IPS-18c (cell line): ENCODE measurements around the gene ANXA4.
"Not testable (repeated sequence)": the region's sequence is repeated elsewhere in the genome, so short reads cannot be mapped to it uniquely, and the experiment has no call there.

Experiments used
- H3K4me3 ChIP-seq: 2 replicates; pipeline ENCODE4 v1.7.0; 2013; ENCODE audit warnings: low read depth, mild to moderate bottlenecking, low read length, moderate library complexity; ENCODE audit not compliant: insufficient read depth
- H3K9me3 ChIP-seq: one replicate; pipeline ENCODE4 v1.6.1; 2013; ENCODE audit warnings: mild to moderate bottlenecking, low read length, moderate library complexity; ENCODE audit not compliant: control insufficient read depth, insufficient read depth

The ANXA4 gene

DNA sequence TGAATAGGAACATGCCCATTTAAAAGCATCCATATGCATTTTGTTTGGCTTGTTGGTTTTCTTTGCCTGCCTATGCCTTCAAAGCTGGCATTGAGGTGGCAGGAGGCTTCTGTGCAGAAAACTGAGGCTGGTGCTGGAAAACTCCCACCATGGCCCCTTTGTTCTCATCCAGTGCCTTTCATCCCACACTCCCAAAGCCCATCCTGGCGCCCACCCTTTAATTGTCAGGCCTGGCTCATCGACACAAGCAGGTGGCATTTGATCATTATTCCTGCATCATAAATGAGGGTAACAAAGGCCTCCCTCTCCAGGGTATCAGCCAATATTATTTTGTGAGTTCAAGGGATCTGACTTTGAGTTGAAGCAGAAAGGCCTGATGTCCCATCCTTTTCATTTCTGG is 24.7 kb upstream of the ANXA4 start:
- no peak overlapping the region for H3K4me3 ChIP-seq
- no peaks in the 10 kb centered on the region for H3K9me3 ChIP-seq

DNA sequence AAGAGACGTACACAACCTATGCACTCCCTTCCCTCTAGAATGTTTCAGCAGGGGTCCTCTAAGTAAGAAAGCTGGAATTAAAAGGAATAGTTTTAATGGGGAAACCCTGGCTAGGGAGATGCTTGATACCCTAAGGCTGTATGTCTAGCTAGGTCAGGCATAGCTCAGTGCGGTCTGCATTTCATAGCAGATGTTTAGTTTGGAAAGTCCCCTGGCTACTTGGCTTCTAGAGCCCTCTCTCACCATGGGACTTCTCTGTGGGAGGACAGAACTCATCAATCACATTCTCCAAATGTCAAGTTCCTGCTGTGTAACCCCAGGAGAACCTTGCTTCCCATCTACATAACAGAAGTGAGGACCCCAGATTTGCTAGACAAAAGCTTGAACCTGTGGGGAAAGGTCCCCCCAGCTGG is 24.1 kb upstream of the ANXA4 start:
- no peaks in the 10 kb centered on the region for H3K9me3 ChIP-seq
- H3K4me3 ChIP-seq: no peak overlapping the region

DNA sequence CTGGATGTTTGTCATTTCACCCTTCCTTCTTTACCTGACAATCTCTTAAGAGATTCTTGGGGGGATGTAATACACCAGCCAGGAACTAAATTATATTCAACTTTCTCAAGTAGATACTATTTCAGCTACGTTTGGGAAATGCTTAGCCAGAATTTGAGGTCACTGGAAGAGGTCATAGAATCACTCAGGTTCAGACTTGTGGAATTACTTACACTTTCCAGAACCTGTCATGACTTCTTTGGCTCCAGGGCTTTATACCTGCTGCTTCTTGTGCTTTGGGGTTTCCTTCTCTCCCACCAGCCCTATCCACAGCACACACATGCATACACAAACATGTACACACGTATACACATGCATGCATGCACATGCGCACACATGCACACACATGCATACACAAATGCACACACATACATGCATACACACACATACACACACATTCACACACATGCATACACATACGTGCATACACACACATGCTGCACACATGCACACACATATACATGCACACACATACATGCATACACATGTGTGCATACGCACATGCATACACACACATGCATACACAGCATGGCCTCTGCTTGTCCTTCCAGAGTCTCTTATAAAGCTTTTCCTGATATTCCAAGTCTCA is 23.5 kb upstream of the ANXA4 start:
- Histone ChIP-seq H3K9me3 (no peaks in the 10 kb centered on the region), H3K4me3 (no peak overlapping the region)

DNA sequence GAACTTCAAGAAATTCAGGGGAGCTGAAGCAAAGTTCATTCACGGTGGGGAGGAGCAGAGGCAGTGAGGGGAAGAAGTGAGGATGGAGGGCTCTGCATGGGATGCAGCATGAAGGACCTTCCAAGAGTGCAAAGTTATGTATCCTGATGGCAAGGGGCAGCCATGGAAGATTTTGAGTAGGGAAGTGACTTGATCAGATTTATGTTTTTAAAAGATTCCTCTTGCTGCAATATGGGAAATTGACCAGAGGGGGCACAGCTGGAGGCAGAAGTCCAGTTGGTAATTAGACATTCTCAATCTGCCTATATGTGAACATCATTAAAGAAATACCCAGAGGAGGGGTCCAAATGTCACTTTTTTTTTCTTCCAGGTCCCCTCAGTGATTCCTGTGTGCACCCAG is 21.5 kb upstream of the ANXA4 start:
- Histone ChIP-seq H3K4me3 (no peak overlapping the region), H3K9me3 (no peaks in the 10 kb centered on the region)

DNA sequence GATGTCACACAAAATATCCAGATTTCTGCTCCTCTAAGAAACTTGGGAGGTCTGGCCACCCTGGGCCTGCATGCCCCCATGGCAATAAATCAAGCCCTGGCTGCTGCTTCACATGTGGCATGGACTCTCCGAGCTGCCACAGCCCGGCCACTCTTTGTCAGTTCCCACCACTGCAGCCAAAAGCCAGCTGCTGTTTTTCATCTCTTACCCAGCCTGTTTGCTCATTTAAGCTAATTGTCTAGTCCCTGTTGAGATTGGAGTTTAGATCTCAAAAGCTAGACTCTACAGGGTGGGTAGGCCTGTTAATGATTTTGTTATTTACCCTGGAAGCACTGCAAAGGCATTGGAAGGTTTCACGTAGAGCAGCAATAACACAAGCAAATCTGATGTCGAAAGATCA is 20.9 kb upstream of the ANXA4 start:
- no peak overlapping the region for H3K4me3 ChIP-seq
- H3K9me3 ChIP-seq: no peaks in the 10 kb centered on the region

DNA sequence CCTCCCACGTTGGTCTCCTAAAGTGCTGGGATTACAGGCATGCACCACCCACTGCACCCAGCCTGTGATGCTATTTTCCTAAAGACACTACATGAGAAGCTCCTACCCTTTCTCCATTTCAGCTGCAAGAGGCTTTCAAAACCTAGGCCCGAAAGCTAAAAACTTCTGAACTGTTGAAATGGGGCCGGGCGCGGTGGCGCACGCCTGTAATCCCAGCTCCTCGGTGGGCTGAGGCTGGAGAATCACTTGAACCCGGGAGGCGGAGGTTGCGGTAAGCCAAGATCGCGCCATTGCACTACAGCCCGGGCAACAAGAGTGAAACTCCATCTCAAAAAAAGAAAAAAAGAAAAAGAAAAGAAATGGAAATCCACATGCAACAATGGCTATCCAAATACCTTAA is 18.1 kb upstream of the ANXA4 start:
- Histone ChIP-seq H3K4me3 (no peak overlapping the region), H3K9me3 (no peaks in the 10 kb centered on the region)

DNA sequence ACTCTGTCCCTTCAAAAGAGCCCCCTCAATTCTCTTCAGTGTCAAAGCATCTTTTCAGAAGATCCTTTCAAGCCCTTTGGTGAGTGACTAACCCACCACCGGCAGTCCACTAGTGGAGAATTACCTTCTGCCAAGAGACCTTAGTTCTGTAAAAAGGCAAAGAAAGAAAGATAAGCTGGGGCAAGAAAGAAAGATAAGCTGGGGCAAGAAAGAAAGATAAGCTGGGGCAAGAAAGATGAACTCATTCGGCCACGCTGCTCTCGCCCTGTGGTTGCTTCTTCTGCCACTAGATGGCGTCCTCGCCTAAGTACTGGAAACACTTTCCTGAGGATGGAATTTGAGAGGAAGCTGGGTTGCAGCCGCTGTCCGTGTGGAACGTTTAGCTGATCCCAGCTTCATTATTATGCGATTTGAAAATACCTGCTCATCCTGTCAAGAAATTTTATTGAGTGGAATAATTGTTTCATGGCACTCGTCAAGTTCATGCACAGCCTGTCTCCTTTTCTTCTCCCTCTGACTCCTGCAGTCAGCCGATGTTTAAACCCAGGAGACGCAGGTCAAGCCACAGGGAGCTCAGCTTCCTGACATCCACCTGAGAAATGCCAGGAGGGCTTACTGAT is 17.3 kb upstream of the ANXA4 start:
- no peak overlapping the region for H3K4me3 ChIP-seq
- H3K9me3 ChIP-seq: no peaks in the 10 kb centered on the region

DNA sequence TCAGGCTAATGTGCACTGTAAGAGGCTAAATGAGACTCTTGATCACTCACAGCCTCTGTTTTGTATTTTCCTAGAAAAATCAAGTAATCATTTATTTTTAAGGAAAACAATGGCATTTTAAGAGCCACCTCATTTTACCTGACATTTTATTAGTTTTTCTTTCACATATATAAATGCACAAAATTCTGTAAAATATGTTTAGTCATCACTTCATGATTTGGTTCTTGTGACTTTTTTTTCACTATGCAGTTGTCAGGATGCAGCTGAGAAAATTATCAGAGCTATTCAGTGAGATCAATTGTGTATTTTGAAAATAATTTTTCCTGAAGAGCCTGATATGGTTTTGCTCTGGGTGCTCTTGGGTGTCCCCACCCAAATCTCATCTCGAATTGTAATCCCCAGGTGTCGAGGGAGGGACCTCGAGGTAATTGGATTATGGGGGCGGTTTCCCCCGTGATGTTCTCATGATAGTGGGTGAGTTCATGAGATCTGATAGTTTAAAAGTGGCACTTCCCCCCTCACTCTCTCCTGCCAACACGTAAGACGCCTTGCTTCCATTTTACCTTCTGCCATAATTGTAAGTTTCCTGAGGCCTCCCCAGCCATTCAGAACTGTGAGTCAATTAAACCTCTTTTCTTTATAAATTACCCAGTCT is 16.1 kb upstream of the ANXA4 start:
- no peak overlapping the region for H3K4me3 ChIP-seq
- H3K9me3 ChIP-seq: peaks cover 2% of the 10 kb centered on the region

DNA sequence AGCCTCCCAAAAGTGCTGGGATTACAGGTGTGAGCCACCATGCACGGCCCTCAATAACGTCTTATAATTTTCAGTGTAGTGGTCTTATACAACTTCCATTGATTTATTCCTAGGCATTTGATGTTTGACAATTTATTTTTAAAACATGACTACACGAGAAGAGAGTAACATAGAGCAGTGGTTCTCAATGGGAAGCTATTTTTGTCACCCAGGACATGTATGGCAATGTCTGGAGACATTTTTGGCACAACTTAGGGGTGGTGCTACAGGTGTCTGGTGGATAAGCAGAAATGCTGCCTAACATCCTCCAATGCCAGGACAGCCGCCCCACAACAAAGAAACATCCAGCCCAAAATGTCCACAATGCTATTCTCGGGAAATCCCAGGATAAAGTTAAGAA is 12.7 kb upstream of the ANXA4 start:
- Histone ChIP-seq H3K9me3 (peaks cover 2% of the 10 kb centered on the region), H3K4me3 (no peak overlapping the region)

DNA sequence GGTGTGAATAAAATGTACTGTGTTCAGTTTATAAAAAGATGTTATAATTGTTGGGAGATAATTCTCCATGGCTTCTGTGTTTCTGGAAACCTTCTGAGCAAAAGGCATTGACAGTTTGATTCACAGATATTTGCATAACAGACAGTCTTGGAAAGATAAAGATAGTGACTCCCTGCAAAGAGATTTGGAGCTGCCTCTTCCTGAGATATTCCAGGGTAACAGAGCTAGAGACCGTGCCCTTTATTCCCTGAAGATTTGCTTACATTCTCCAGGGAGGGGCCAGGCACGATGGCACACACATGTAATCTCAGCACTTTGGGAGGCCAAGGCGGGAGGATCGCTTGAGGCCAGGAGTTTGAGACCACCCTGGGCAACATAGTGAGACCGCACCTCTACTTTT is 12.2 kb upstream of the ANXA4 start:
- Histone ChIP-seq H3K4me3 (no peak overlapping the region), H3K9me3 (peaks cover 2% of the 10 kb centered on the region)

DNA sequence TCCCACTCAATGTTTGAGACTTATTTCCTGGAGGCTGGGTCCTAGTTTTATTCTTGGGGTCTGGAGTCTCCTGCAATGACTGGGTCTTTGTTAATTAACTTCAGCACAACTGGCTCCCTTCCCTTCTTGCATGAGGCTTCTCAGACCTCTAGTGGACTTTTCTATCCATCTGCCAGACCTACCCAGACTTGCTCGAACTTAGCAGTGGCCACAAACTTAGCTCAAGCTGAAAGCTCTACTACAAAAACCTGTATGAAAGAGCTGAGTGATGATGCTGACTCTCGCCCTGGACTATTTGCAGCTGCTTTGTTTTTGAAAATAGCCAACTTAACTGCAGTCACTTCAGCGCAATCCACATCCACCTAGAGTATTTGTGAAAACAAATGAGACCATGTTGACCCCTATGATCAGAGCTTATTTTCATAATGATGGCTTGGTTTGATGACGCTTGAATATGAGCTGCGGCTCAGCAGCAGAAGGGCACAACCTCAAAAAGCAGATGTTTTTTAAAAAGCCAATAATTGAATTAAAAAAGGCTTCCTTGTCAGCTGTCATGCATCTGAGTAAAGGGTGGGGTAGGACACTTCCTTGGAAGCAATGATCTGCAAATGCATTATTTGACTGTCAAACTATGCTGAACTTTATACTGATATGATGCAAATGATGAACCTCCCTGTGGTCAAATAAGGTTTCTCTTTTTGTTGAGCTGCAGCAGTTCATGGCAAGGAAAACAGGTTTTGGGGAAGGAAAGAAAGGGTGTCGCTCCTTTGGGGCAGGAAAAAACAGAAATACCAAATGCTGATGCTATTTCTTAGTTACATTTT is 10.6 kb upstream of the ANXA4 start:
- Histone ChIP-seq H3K4me3 (no peak overlapping the region), H3K9me3 (peaks cover 2% of the 10 kb centered on the region)

DNA sequence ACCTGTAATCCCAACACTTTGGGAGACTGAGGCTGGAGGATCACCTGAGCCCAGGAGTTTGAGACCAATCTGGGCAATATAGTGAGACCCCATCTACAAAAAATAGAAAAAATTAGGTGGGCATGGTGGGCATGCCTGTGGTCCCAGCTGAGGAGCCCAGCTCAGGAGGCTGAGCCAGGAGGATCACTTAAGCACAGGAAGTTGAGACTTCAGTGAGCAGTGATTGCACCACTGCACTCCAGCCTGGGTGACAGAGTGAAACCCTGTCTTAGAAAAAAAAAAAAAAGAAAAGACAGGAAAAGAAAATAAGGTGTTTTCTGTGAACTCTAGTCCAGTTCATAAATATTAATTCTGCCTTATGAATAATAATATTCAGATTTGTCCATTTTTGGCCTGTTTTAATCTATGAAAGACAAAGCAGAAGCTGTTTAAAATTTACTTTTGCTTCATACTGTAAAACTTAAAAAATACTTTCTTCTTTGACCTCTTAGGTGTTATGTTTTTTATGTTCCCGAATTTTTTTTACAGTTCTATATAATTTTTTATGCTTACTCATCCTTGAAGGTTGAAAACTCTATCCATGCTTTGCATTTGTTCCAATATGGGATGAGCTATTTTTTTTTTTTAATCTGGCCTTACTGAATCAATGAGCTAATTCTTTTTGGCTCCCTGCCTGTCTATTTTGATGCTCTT is 8.4 kb upstream of the ANXA4 start:
- Histone ChIP-seq H3K4me3 (no peak overlapping the region), H3K9me3 (peaks cover 2% of the 10 kb centered on the region)

DNA sequence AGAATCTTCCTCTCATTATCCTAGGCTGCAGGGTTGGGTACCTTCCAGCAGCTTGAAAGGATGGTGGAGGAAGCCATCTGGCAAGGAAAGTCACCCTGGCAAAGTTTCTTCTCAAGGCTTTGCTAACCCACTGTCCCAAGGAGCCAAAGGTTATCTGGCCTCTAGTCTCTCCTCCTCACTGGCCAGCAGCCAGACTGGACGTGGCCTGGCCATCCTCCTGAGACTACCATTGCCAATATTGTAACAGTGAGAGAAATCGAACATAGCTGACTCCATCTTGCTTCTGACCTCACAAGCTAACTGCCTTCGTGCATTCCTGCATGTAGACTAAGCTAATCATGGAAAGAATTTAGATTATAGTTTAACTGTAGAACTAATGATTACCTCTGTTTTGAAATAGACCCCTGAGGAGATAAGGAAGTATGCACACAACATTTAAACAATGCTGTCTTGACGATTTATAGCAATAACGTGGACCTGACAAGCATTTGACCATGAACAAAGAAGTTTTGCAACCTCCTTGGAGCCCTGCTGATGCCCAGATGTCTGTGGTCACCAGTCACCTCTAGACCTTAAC is 7.8 kb upstream of the ANXA4 start:
- Histone ChIP-seq H3K4me3 (no peak overlapping the region), H3K9me3 (peaks cover 2% of the 10 kb centered on the region)

DNA sequence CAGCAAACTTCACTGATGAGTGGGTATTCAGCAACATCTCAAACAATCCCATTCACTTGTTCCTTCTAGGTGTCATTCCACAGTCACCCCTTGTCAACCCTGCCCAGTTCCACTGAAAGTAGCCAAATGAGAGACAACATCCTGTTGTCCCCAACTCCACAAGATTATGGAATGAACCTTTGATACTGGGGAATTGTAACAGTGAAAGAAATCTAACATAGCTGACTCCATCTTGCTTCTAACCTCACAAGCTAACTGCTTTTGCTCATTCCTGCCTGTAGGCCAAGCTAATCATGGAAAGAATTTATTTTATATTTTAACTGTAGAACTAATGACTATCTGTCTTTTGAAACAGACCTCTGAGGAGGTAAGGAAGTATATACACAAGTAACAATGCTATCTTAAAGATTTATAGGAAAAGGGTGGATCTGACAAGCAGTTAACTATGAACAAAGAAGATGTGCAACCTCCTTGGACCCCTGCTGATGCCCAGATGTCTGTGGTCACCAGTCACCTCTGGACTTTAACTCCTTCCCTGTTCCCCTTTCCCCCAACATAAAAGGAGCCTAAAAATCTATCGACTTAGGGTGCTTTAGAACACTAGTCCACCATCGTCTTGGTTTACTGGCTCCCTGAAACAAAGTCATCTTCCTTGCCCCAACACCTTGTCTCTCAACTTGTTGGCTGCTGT is 6.9 kb upstream of the ANXA4 start:
- H3K9me3 ChIP-seq: peaks cover 2% of the 10 kb centered on the region
- no peak overlapping the region for H3K4me3 ChIP-seq

DNA sequence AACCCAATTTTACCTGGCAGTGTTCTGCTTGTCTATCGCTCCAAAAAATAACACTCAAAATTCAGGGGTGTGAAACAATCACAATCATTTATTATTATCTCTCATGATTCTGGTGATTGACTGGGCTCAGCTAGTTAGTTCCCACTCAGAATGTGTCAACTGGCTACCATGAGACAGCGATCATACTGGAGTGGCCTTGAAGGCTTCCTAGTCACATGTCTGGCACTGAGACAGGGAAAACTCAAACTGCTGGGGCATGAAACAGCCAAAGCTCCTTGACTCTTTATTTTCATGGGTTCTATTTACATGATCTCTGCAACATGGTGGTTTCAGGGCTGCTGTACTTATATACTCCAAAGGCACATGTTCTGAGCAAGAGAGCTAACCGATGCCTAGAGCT is 6.2 kb upstream of the ANXA4 start:
- Histone ChIP-seq H3K9me3 (no peaks in the 10 kb centered on the region), H3K4me3 (no peak overlapping the region)

DNA sequence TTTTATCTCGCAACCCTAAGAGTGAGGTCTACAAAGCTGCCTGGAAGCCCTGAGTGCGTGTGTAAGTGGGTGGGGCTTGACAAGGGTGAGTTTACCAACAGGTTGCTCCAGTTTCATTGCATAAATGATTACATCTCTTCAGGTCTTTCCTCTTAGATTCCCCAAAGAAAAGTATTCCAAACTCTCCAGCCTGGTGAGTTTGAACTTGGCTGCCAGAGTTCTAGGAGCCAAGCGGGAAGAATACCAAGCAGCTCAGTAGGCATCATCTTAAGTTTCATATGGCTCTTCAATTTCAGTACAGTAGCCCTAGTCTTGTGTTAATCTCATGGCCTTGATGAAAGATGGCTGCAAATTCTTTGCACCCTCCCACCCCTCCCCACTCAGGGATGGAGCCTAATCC is 3.8 kb upstream of the ANXA4 start:
- not testable (repeated sequence) for H3K9me3 ChIP-seq, H3K4me3 ChIP-seq
